Activated CD4-positive, alpha-beta T cell treated with anti-CD3 and anti-CD28 coated beads for 48 hours (primary cell): ENCODE results near the gene STAB2.

Source experiments
- DNase-seq: peaks from one replicate; pipeline ENCODE4 v3.0.0-alpha.2; 2020

The STAB2 gene

DNA sequence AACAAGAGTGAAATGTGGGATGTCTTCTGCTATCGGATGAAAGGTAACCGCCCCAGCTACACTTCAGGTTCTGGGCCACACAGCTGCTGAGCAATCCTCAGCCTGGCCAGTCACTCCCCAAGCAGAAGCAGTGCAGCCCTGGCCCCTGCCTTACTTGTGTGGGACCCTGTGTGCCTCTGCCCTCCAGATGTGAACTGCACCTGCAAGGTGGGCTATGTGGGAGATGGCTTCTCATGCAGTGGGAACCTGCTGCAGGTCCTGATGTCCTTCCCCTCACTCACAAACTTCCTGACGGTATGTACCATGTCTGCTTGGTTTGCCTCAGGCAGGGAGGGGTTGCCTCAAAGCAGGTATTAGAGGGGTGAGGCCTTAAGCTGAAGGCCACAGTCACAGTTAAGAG, 168.4 kb downstream of the STAB2 start:
- no peak for DNase-seq

DNA sequence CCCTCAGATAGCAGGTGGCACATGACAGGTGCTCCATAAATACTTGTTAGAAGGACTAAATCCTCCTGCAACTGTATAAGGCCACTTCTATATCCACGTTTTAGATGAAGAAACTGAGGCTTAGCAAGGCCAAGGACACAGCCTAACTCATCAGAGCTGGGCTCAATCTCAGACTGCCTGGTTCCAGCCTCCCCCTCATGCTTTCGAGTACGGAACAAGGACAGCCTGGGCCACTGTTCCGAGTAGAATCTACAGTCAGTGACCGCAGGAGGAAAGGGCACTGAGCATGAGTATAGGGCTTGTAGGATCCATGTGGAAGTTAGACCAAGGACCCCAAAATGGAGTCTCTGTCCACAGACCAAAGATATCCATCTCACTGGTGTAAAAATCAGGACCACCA, 169.4 kb downstream of the STAB2 start:
- DNase-seq: no peak

DNA sequence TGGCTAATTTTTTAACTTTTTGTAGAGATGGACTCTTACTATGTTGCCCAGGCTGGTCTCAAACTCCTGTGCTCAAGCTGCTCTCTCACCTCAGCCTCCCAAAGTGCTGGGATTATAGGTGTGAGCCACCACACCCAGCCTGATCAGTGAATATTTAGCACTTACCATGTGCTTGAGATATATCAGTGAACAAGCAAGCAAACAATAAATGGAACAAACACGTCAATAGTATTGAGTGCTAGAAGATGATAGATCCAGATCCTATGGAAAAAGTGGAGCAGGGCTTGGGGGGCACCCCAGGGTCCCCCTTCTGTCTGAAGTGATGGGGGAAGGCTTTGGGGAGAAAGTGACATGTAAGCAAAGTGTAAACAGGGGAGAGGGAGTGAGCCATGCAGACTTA, 170.2 kb downstream of the STAB2 start:
- DNase-seq: no peak

DNA sequence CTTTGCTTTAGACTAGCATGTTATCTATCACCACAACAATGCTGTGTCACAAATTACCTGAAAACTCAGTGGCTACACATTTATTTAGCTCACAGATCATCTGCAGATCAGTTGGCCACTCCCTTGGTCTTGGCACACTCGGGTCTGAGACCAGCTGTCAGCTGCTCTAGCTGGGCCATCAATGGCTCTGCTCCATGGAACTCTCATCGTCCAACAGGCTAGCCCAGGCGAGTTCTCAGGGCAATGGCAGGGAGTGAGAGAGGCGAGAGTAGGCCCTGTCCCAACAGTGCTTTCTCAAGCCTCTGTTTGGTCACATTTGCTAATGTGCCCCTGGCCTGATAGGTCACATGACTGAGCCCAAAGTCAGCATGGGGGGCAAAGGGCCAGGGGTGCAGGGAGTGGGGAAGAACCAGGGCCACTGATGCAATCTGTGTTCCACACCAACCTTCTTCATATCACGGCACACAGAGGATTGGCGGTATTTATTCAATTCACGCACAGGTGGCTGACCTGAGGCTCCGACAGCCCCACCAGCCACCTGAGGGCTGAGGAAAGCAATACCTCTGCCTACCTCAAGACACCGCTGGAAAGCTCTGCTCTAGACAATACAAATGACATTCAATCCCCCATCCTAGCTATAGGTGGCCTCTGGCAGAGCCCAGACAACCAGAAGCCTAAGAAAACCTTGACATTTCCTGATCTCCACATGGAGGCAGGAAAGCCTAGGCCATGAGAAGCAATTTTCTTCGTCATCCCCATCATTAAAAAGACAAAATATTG, 171.4 kb downstream of the STAB2 start:
- no peak for DNase-seq

DNA sequence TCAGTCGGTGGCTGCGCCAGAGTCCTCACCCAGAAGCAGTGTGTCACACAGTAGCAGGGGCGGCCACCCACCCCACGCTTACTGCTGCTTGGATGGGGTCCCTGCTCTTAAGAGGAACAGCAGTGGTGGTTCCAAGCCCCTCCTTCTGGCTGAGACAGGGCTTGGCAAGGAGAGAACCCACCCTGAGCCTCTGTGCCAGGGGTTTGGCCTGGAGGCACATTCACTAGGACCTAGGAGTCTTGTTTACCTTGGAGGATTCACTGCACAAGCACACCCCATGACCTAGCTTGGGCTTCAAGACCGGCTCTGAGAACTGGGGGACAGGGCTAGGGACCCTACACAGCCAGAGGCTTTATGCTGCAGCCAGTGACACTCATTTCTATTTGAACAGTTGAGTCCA, 175.4 kb downstream of the STAB2 start:
- no peak for DNase-seq

DNA sequence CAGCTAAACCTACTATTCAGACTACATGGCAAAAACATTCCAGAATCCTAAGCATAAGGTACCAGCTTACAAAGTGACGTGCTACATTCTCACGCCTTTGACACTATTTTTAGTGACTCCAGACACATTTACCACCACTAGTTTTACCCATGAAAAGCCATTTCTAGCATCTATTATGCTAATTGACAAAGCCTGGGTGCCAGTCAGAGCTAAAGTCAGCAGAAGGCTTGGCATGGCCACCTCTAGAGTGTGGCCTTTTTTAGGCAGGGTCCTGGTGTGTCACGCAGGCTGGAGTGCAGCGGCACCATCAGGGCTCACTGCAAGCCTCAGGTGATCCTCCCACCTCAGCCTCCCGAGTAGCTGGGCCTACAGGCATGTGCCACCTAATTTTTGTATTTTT, 178.2 kb downstream of the STAB2 start:
- DNase-seq: no peak

DNA sequence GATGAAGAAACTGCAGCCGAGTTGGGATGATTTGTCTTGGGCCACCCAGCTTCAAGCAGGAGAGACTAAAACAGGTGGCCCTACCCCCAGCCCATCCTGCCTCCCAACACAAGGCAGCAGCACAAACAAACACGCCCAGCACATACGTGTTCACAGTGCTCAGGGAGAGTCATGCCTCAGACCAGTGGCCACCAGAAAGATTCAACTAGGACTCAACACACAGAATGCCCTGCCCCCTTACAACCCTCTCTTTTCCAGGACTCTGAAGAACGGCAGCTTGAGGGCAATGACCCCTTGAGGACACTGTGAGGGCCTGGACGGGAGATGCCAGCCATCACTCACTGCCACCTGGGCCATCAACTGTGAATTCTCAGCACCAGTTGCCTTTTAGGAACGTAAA, 179.0 kb downstream of the STAB2 start:
- DNase-seq: no peak

DNA sequence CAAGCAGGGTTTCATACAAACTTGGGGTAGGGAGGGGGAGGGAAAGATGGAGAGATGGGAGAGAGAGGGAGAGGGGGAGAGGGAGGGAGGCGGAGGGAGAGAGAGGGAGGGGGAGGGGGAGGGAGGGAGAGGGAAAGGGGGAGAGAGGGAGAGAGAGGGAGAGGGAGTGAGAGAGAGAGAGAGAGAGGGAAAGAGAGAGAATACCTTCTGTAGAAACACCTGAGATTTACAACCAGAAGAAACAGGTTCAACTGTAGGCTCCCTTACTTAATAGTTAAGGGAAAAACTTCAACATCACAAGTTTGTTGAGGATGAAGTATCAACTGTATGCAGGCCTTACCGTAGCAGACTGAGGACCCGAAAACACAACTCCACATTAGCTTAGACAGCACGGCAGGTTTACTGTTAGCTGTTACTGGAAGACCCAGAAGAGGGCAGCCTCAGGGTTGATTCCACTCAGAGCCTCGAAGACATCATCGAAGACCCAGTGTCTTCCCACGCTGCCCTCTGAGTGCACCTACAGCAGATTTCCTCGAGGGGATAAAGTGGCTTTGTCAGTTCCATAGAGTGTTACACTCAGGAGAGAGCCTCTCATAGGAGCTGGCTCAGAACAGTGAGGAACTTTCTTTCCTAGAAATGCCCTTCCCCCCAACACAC, 181.5 kb downstream of the STAB2 start:
- no peak for DNase-seq

DNA sequence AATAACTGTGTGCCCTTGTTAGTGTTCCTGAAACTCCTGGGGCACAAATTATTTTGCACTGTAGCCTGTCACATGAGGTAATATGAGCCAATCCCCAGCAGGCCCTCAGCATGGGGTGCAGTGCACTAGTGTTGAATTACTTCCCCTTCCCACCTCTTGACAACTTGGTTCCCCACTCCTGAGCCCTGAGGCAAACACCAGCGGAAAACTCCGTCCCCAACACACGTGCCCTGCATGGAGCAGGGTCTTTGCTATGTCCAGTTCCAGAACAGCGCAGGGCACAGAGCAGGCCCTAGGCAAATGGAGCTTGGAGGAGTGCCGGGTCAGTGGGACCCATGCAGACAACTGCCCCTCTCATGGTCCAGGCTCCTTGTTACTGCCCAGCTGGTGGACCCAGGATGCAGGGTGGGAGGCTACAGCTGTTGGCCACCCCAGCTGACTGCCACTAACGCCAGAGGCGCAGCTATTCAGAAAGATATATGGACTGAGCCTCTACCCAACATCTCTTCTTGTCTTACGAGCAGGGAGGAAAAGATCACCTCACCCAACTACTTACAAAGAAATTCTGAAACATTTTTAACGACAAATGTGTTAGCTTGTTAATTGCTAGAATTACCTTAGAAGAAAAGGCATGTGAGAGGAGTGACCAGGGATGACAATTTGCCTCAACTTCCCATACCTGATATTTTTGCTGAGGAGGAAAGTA, 182.3 kb downstream of the STAB2 start:
- no peak for DNase-seq

DNA sequence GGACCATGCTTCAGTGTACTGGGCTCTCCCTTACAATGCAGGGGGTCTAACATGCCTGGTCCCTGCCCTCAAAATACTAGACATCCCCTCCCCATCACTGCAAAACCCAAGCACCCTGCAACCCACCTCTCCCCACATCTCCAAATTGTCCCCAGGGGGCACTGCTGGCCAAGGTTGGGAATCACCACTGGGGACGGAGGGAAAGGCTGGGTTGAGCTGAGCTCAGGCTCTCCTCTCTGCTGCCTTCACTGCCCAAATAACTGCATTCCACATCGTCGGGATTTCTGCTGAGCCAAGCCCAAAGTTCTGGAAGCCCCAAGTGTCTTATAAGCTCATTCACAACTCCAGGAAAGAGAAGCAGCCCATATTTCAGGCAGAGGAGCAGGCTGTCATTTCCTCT, 184.4 kb downstream of the STAB2 start:
- peak; percentile 7 for DNase-seq

DNA sequence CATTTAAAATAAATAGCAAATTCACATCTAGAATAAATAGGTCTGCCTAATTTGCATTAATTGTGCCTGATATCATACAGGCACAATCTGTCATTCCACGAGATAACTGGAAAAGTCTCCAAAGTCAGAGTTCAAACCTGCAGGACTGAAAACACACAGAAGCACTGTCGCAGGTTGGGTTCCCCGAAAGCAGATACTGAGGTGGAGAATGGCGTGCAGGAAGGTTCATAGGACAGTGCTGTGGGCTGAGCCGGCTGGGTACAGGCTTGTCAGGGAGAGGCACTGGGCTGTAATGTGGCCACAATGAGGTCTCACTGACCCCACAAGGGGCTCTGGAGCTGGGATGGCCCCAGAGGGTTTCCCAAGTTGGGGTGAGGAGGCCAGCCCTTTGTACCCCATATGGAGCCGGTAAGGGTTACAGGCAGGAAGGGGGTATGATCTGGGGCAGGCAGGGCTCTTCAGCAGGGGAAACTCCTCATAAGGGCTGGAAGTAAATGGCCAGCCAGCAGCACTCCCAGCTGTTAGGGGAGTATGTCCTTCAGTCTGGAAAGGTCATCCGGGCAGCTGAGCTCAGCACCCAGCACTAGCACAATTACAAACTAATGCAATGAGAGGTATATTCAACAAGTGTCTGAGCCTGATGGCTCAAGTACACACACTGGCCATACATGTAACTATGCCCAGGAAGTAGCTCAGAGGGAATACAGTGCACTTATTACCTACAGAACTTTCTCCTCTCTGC, 185.5 kb downstream of the STAB2 start:
- no peak for DNase-seq

DNA sequence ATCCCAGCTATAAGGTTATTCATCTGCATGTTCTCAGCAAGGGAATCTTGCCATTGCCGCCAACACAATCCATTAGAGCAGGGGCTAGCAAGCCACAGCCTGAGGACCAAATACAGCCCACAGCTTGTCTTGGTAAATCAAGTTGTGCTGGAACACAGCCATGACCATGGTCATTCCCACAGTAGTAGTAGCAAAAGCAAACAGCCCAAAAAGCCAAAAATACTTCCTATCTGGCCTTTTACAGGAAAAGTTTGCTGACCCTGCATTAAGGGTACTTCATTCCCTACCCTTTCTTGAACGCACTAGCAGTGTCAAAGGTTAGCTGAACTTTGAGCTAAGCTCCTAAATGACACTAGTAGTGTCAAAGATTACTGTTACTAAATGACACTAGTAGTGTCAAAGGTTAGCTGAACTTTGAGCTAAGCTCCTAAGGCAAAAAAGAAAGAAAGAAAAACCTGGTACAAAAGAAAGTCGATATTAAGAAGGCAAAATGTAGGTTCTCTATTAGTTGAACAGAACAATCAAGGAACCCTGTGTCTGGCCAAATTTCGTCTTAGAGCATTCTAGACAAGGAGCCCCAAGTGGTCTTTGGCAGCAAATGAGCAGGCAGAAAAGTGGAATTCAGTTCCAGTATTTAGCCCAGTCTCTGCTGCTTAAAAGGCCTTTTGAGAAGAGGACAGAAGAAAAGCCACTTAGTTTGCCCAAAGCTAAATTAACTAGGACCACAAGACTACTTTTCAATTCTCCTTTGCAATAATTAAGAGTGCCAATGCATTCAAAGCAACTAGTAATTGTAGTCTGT, 186.2 kb downstream of the STAB2 start:
- no peak for DNase-seq

DNA sequence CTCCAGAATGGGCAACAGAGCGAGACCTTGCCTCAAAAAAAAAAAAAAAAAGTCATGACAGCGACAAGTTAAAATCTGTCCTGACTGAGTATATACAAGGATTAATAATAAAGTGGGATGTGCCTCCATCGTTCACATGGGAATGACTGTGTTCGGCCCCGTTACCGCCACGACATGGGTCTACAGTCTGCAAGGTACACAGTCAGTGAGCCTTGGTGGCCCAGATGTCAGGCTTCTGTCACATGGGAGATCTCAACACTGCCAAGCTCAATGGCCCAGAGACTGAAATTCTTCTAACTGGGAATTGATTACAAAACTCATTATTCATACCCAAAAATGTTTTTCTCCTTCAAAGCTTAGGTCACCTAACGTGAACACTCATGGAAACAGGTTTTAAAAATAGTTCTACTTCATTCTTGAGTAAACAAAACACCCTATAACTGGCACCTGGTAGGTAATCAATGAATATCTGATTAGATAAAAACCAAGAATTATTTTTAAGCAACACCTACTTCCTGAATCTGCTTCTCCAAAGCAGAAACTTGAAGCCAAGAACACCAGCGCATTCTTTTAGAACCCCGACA, 188.0 kb downstream of the STAB2 start:
- no peak for DNase-seq

DNA sequence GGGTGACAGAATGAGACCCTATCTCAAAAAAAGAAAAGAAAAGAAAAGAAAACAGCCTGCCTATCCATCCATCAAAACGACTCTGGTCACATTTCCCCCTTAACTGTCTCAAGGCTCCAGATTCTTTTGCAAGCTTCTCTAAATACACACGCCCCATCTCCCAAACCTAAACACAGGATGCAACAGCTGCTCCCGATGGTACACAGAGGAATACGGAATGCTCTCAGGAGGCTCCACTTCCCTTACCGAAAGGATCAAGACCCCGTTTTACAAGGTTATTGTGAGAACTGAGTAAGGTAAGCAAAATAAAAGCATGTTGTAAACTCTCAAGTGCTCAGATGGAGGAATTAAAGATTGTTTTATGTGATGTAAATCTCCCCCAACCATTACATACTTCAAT, 191.7 kb downstream of the STAB2 start:
- DNase-seq: no peak

DNA sequence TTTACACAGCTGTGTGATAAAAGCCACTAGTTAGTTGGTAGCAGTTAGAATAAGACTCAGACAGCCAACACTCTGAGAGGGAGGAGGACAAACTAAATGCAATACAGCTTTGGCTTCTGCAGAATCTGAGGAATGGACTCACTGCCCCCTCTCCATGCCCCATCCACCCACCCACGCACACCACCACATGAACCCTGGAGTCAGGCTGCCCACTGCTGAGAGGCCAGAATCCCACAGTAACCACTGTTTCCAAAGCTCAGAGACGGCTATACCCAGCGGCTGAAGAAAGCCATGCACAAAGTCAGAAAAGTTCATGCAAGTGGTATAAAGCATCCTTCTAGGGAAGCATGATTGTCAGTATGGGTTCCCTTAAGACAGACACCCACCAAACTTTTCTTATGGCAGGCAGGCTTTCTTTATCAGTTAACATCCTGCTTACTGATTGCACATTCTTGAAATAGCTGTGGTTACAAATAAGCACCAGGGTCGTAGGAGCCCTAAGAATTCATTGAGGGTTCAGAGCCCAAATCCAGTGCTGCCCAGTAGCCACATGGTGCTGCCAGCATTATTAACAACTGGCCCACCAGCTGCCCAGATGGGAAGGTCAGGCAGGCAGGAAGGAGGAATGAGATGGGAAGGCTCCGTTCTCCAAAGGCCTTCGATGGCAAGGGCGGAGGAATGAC, 192.5 kb downstream of the STAB2 start:
- no peak for DNase-seq

DNA sequence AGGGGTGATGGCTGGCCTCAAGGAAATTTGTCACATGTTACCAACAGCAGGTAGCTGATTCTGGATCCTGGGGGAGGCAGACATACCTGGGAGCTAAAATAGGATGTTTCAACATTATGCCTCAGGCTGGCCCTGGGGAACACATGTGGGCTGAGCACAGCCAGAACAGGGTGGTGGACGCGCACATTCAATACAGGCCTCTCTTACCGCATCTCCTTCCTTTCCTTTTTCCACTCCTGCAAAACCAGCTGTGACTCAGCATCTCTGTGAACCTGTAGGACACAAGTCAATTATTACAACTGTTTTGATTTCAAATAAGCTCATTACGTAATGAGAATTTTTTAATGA, 193.0 kb downstream of the STAB2 start:
- DNase-seq: no peak

DNA sequence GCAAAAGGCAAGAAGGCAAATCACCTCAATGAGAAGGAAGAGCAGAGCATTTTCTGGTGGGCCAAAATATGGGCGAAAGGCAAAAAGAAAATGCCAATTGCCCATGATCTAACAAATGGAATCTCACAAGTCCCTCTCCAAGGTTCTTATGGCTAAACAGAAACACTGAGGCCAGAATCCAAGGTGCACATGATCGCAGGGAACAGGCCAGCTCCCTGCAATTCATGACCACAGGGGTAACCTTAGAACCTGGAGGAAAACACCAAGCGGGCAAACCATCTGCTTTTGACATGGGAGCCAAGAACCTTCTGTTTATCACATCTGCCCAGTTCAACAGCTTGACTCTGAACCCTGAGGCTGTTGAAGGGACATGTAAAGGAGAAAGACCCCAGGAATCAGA, 193.9 kb downstream of the STAB2 start:
- no peak for DNase-seq

DNA sequence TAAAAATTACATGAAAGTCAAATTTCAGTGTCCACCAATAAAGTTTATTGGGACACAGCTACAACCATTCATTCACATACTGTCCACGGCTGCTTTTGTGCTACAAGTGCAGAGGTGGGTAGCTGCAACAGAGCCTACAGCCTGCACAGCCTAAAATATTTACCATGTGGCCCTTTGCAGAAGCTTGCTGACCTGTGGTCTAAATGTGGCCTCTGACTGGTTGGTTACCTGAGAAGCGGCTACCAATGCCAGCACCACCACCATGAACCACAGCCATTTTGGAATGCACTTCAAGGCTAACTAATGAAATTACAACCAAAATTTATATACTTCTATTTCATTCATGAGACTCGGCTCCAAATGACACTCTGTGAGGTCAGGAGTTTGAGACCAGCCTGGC, 195.3 kb downstream of the STAB2 start:
- DNase-seq: no peak

DNA sequence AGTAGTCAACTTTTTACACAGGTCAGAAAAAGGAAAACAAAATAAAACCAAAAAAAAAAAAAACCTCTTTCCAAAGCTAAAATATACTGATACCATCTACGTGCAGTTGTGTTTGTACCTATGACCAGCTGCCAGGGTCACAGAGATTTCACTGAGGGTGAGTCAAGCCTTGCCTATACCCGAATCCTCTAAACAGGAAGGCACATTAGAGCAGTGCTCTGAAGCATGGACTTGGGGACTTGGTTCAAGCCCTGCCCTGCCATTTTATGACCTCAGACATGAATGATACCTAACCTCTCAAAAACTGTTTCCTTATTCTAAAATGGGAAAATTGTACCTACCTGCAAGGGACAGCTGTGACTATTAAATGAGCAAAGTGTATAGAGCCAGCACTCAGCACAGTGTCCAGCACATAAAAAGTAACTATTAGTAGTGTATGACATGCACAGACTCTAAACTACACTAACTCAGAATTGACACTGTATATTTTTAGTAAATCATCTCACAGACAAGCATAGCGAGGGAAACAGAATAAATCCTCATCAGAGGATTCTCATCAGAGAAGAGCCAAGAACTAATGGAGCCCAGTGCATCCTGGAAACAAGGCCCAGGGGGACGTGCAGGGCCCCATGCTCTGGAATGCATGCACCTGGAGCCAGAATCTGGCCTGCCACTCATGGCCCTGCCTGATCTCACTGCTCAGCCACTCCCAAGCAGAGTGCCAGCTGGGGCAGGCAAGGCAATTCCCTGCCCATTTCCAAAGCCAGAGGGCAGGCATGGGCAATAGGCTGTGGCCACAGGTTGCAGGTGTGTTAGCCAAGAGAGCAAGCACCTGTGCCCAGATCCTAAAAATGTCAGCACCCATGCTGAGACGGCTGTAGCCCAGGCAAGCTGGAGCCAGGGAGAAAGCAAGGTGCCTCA, 196.9 kb downstream of the STAB2 start:
- no peak for DNase-seq

DNA sequence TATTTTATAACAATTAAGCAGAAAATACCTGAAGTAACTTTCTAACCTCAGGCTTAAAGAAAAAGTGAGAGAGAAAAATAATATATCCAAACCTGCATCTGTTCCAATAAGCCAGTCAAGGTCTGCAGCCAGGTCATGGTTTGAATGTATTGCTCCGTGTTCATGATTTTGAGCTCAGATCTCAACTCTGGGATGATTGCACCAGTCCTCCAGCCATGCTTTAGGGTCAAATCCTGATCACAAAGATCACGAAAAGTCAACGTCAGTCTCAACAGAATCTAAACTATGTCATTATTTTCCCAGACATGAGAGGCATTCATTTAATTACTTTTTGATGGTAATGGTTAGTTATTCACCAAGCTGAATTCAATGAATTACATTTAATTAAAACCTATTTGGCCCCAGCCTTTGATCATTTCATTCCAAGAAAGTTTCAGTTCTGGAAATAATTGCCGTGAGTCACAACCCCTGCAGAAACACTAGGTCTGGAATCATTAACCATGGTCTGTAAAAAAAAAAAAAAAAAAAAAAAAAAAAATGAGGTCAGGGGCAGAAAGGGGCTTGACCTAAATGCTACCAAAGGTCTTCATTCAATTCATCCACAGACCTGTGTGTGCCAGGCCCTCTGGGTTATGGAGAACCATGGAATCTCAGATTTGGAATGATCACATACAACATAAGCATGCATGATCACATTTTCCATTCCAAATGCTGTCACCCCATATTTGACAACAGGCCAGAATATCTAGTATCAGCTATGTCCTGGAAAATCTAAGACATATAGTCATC, 198.4 kb downstream of the STAB2 start:
- DNase-seq: no peak
